Heart left ventricle (tissue), 13 donors: ENCODE data around the gene DAAM1.

Source experiments
- CTCF ChIP-seq, 12 donors: fragments of 200-600 bp; sonication (generic) in 4 of 12; IDR thresholded peaks; one replicate each; pipeline versions ENCODE4 v1.5.0 to v1.8.0; 2018 to 2022; ENCODE audit warnings: antibody characterized with exemption in 12 of 12, mild to moderate bottlenecking in 5 of 12
- POLR2A ChIP-seq, 2 donors: fragments of 450-650 bp; IDR thresholded peaks; one replicate each; pipeline ENCODE4 v1.6.1; 2017; ENCODE audit warnings: antibody characterized with exemption in 2 of 2, mild to moderate bottlenecking in 2 of 2, moderate library complexity in 2 of 2
- donor health status: ischemic (EF 13 %, LVEDD 7.1; RV severe dilation, severe dysfunction).
- donor health status: DM: no; HTN: yes; CAD: no.
- donor health status: DM: no; HTN: no; CAD: no.
- donor health status: ischemic (EF 25% LVEDD 6.9; RV normal size, moderate dysfunction).
- donor health status: ischemic (EF 25% LVEDD 5.7; RV mildly dilated, moderate dysfunction).
- donor health status: ischemic (EF 35%, LVEDD 5.7; RV mildly dilated, moderate dysfunction).
- donor health status: nonischemic (EF 11% LVEDD 7.7; RV severe dilation, severe dysfunction).
- donor health status: DM: yes; HTN: yes; CAD: no.
- donor health status: PGD.
- donor health status: ischemic (EF 29% LVEDD 5.4; RV normal size, mild dysfunction).
- donor health status: nonischemic (EF 23%, LVEDD 6.1; RV moderate dilation, normal function).

- TF ChIP-seq CTCF (IDR thresholded peaks at IDR 0.05): no peak
- no peak for TF ChIP-seq POLR2A (IDR thresholded peaks at IDR 0.05)
Observed at GRCh38 chr14:59280961-59281360, 92.5 kb downstream of the DAAM1 start.
